ENCODE data around the gene FMO1. TPM values are rescaled to one million over a fixed set of nuclear protein-coding genes. Genes with fewer than 3 reads are reported as not detected.
A peak's percentile ranks its signal among the peaks of the same experiment; 100 is the strongest.
"Not testable (repeated sequence)": the region's sequence is repeated elsewhere in the genome, so short reads cannot be mapped to it uniquely, and the experiment has no call there.

Gene FMO1
- total and polyA plus RNA-seq, 10 of the 15 experiments (the other 5 are each of a cell fraction or from before 2014, with no cell fraction given), result not detected

- H3K4me3 ChIP-seq; H4K20me1 ChIP-seq (ENCODE audit: control insufficient read depth, insufficient read depth); RAD21 ChIA-PET (ENCODE audit: unreplicated experiment); H3K4me2 ChIP-seq (ENCODE audit: control insufficient read depth, insufficient read depth); H3K9me3 ChIP-seq (replicated peaks; ENCODE audit: control insufficient read depth, insufficient read depth, low read length); H3K79me2 ChIP-seq (ENCODE audit: control insufficient read depth, insufficient read depth, low read length); H3K4me1 ChIP-seq (ENCODE audit: control insufficient read depth, insufficient read depth, low read length); DNase-seq (ENCODE audit: low read depth, low spot score); H3K9ac ChIP-seq (ENCODE audit: control insufficient read depth, insufficient read depth, low read length); in situ Hi-C loops (cut with MboI); ATAC-seq; intact Hi-C loops (cut with micrococcal nuclease; ENCODE audit: unreplicated experiment); H3K27ac ChIP-seq (ENCODE audit: control insufficient read depth, insufficient read depth); H2AFZ ChIP-seq (ENCODE audit: control insufficient read depth, low read depth, low read length); H3K27me3 ChIP-seq (replicated peaks in 1 of 2; ENCODE audit: control insufficient read depth in 2 of 2, insufficient read depth in 2 of 2, low read length in 1 of 2); BruUV-seq (replicated peaks); POLR2A ChIA-PET; H3K36me3 ChIP-seq (ENCODE audit: control insufficient read depth in 2 of 2, insufficient read depth in 2 of 2, low read length in 1 of 2): not testable (repeated sequence)
- TF ChIP-seq ATF7 (IDR thresholded peaks at IDR 0.05; ENCODE audit: low read depth), result 0 out of 2 replicates have a peak, but pooled peaks have one; percentile 23
- ChIA-PET CTCF (interaction anchor here (5.7 kb wide), 1 partner anchor 143 kb away, joined by 47 read pairs; no protein-coding TSS in a partner anchor), SMC1A (ENCODE audit: uncharacterized antibody, unreplicated experiment) (interaction anchor here (1.2 kb wide), 1 partner anchor 257 kb away, joined by 4 read pairs; no protein-coding TSS in a partner anchor)
- FAIRE-seq, result peak; percentile 27
- whole genome bisulfite sequencing (ENCODE audit: insufficient coverage, insufficient replicate concordance, low lambda C conversion rate, missing lambda C conversion rate), result 62% methylated on average over 4 of the region's 4 CpGs
Measured at GRCh38 chr1:171224257-171224656, 24.0 kb upstream of the FMO1 start.

DNA sequence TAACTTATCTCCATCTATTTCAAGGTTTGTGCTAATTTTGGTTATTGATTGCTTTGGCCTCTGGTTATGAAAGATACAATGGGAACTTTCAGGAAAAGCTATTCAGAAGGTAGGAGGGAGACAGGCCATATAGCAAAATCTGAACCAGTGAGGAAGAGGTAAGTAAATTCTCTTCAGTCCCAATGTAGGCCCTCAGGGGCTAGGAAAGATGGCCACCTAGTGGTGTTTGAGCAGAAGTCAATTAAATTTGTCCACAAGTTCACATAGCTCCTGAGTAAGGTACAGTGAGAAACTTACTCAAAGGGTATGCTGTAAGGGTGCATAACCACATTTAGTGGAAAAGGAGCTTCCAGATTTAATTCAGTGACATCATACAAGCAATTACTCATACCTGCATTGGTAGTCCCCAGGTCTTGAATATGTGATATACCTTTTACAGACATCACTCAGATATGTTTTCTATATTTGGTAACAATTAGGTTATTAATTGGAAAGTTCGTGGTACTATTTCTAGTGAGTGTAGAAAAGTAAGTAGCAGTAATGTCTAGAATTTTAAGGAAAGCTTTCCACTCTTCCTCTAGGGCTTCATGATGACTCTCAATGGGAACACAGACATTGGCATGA is 21.4 kb upstream of the FMO1 start:
- peak; percentile 95 for ATAC-seq
- in situ Hi-C loops (cut with MboI) (no loop called here), intact Hi-C loops (cut with micrococcal nuclease; ENCODE audit: unreplicated experiment) (loop anchor here (1.0 to 2.0 kb wide), 2 partner anchors 146 to 260 kb away; no protein-coding TSS in a partner anchor)
- ChIA-PET CTCF (interaction anchor here (0.5 to 5.7 kb wide), 27 partner anchors 8 to 546 kb away, joined by 3 to 59 read pairs (median 4); partner anchors contain the start of gene FMO4), SMC1A (ENCODE audit: uncharacterized antibody, unreplicated experiment) (interaction anchor here (0.7 to 2.5 kb wide), 9 partner anchors 14 to 267 kb away, joined by 3 to 23 read pairs (median 6); partner anchors contain the start of gene FMO4), POLR2A (no interaction called here), RAD21 (ENCODE audit: unreplicated experiment) (interaction anchor here (1.0 to 2.5 kb wide), 5 partner anchors 37 to 261 kb away, joined by 3 to 21 read pairs (median 12); partner anchors contain the start of gene FMO4)
- Histone ChIP-seq H3K4me1 (ENCODE audit: control insufficient read depth, insufficient read depth, low read length) (no peaks in the 10 kb centered on the region), H4K20me1 (ENCODE audit: control insufficient read depth, insufficient read depth) (no peaks in the 10 kb centered on the region), H3K27ac (ENCODE audit: control insufficient read depth, insufficient read depth) (no peak overlapping the region), H3K36me3 (ENCODE audit: control insufficient read depth in 2 of 2, insufficient read depth in 2 of 2, low read length in 1 of 2) (no peaks in the 10 kb centered on the region), H3K9ac (ENCODE audit: control insufficient read depth, insufficient read depth, low read length) (no peak overlapping the region), H3K4me3 (no peak overlapping the region), H3K27me3 (replicated peaks in 1 of 2; ENCODE audit: control insufficient read depth in 2 of 2, insufficient read depth in 2 of 2, low read length in 1 of 2) (no peaks in the 10 kb centered on the region), H3K4me2 (ENCODE audit: control insufficient read depth, insufficient read depth) (no peak overlapping the region), H3K79me2 (ENCODE audit: control insufficient read depth, insufficient read depth, low read length) (no peaks in the 10 kb centered on the region), H3K9me3 (replicated peaks; ENCODE audit: control insufficient read depth, insufficient read depth, low read length) (no peaks in the 10 kb centered on the region), H2AFZ (ENCODE audit: control insufficient read depth, low read depth, low read length) (no peak overlapping the region)
- BruUV-seq (replicated peaks), result no TSS peak
- FAIRE-seq, result peak; percentile 80
- DNase-seq (ENCODE audit: low read depth, low spot score), result peak; percentile 11
- WGBS (ENCODE audit: insufficient coverage, insufficient replicate concordance, low lambda C conversion rate, missing lambda C conversion rate), result 0% methylated on average over 1 of the region's 1 CpG
- TF ChIP-seq IRF4 (IDR thresholded peaks at IDR 0.05; ENCODE audit: low read depth, low read length), result no peak
- TF ChIP-seq, protein P1, sequence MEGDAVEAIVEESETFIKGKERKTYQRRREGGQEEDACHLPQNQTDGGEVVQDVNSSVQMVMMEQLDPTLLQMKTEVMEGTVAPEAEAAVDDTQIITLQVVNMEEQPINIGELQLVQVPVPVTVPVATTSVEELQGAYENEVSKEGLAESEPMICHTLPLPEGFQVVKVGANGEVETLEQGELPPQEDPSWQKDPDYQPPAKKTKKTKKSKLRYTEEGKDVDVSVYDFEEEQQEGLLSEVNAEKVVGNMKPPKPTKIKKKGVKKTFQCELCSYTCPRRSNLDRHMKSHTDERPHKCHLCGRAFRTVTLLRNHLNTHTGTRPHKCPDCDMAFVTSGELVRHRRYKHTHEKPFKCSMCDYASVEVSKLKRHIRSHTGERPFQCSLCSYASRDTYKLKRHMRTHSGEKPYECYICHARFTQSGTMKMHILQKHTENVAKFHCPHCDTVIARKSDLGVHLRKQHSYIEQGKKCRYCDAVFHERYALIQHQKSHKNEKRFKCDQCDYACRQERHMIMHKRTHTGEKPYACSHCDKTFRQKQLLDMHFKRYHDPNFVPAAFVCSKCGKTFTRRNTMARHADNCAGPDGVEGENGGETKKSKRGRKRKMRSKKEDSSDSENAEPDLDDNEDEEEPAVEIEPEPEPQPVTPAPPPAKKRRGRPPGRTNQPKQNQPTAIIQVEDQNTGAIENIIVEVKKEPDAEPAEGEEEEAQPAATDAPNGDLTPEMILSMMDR (IDR thresholded peaks at IDR 0.05 in 2 of 3, conservative IDR thresholded peaks at IDR 0.05 in 1 of 3; ENCODE audit: control insufficient read depth in 2 of 3, extremely low read depth in 1 of 3, insufficient read depth in 1 of 3, low read depth in 3 of 3, low read length in 3 of 3), result peak; percentile 61 to 82 (median 73)
- TF ChIP-seq SMARCA5 (IDR thresholded peaks at IDR 0.05), result no peak
- TF ChIP-seq RELA (IDR thresholded peaks at IDR 0.05; ENCODE audit: borderline replicate concordance, partially characterized antibody), result no peak
- TF ChIP-seq, protein P2, sequence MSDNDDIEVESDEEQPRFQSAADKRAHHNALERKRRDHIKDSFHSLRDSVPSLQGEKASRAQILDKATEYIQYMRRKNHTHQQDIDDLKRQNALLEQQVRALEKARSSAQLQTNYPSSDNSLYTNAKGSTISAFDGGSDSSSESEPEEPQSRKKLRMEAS (IDR thresholded peaks at IDR 0.05; ENCODE audit: low read depth, low read length), result no peak
- TF ChIP-seq YY1 (IDR thresholded peaks at IDR 0.05; ENCODE audit: low read depth, low read length), result no peak
- TF ChIP-seq HSF1 (IDR thresholded peaks at IDR 0.05; ENCODE audit: low read depth, low read length), result no peak
- TF ChIP-seq RAD21 (IDR thresholded peaks at IDR 0.05; ENCODE audit: insufficient read depth, low read depth, low read length), result peak; percentile 84
